HTR-8/SVneo (cell line): ENCODE results near the gene CCDC50.

Experiments
- DNase-seq: peaks from one replicate; pipeline ENCODE4 v3.0.0; 2011; ENCODE audit warnings: low spot score, mixed read lengths; ENCODE audit not compliant: insufficient read length
- FAIRE-seq: peaks from 2 replicates; lab custom pipeline; 2011; peaks lifted over from hg19 to GRCh38; lab: Jason Lieb, UNC

The CCDC50 gene, protein sequence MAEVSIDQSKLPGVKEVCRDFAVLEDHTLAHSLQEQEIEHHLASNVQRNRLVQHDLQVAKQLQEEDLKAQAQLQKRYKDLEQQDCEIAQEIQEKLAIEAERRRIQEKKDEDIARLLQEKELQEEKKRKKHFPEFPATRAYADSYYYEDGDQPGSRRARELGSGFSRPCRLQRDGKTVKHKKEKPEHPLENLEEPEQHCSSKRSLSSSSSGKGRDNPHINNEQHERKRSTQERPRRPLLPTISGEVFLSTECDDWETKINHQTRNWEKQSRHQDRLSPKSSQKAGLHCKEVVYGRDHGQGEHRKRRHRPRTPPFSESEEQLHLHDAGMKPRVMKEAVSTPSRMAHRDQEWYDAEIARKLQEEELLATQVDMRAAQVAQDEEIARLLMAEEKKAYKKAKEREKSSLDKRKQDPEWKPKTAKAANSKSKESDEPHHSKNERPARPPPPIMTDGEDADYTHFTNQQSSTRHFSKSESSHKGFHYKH

DNA sequence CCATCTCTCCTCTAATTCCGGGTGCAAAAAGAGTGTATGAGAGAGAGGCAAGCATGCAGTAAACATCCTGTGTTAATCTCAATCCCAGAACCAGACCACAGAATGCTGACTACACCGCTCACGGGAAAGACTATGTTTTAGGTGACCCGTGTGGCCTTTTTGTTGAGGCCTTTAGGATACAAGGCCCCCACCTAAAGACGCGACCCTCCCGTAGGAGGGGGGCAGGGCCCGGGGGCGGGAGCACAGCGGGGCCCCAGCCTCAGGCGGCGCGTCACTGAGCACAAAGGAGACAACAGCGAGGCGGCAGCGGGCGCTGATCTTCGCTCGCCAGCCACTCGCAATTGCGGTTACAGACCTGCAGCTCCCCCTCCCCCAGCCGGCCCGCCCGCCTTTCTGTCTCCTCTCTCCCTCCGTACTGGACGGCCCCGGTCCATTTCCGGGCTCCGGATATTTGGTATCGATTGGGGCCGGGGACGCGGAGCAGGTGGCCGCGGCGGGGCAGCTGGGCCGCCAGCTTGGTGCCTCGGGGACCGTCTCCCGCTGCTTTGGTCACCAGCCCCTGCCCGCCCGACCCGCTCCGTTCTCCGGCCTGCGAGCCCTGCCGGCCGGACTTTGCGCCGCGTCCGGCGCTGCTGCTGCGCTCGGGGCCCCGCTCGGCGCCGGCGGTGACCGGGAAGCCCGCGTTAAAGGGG lies at the start of gene CCDC50:
Gene CCDC50, plus strand, starts transcription at position 433 of the 692 bp plus-strand sequence. CDS start 281 bp downstream, outside the sequence.
- FAIRE-seq, result no peak
- peak; percentile 57 for DNase-seq

DNA sequence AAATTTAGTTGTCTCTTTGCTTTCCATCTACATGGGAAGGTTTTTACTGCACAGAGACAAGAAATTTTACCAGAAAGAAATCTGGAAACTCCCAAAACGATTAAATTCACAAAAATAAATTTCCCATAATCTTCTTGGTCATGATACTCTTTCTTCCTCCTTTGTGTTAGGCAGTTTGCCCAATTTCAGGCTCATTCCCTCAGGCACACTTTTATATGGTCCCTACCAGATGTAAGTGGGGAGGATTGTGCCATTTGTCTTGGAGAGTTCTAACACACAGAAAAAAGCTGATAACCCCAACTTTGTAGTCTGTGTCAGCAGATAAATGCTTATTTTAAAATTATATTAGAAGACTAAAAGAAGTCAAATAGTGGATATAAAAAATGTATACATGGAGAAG lies 49.1 kb upstream of the CCDC50 start:
- no peak for FAIRE-seq
- no peak for DNase-seq

GRCh38 chr3:191280882-191281281 lies 48.3 kb upstream of the CCDC50 start:
- DNase-seq (no peak), FAIRE-seq (no peak)

- no peak for FAIRE-seq
- DNase-seq, result no peak
Measured at GRCh38 chr3:191282251-191283185, 46.7 kb upstream of the CCDC50 start.

DNA sequence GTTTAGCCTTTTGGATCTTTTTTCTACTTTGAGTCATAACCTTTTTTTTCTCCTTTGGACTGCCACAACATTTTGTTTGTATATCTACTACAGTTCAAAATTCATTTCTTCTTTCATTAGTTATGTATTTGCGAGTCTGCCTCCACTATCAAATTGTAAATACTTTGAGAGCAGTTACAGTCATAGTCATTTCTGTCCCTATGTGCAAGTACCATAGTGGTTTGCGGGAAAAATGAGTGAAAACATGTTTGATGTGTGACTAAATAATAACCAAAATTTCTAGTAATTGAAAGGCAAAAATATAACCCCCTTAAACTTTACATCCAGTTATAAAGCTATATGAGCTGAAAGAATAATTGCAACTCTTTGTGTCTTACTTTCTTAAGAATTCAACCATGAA lies 45.8 kb upstream of the CCDC50 start:
- no peak for DNase-seq
- FAIRE-seq, result no peak

DNA sequence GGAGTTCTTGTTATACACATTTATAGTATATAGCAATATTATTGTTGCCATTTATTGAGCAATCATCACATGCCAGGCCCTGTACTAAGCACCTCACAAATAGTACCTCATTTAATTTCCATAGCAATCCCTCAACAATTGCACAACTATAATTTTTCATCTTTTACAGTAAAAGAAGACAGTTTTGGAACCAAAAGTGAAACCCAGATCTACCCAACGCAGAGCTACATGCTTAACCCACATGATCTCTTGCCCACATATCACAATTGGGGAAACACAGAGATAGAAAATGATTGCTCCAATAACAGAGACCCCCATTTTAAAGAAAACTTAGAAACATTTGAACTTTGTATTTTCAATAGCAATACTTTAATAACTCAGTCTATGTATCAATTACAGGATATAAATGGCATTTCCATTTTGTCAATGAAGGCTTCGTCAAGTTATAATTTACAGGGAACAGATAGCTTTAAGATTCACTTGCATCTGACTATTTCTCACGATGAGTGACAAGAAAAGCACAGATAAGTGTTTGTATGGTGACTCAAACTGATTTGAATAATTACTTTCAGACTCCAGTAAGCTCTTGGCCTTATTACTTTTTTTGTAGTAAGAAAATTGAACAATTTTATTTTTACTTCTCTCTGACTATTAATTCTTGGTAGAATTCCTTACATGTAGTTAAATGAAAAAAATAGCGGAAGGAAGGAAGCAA lies 38.7 kb upstream of the CCDC50 start:
- no peak for FAIRE-seq
- no peak for DNase-seq

GRCh38 chr3:191292243-191293015 lies 36.8 kb upstream of the CCDC50 start:
- FAIRE-seq (no peak), DNase-seq (no peak)

GRCh38 chr3:191294291-191294690 lies 34.9 kb upstream of the CCDC50 start:
- DNase-seq (no peak), FAIRE-seq (no peak)

DNA sequence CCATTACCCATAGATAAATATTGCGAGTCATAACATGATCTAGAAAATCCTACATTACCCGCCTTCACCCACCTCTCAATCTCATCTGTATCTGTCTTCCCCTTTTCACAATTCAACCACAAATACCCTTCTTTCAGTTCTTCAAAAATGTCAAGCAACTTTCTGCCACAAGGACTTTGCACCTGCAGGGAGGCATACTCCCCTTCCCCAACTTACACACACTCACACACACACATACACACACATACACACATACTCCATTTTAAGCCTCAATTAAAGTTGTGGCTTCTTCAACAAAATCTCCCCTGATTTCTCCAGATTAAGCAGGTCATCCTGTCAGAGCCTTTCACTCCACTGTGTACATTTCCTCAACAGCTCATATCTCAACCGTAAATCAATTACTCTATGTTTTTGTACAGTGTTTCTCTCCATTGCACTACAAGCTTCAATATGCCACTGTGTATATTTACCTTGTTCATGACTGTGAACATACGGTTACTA lies 33.1 kb upstream of the CCDC50 start:
- FAIRE-seq (no peak), DNase-seq (no peak)

- DNase-seq (no peak), FAIRE-seq (no peak)
Measured at GRCh38 chr3:191298846-191299245, 30.3 kb upstream of the CCDC50 start.

GRCh38 chr3:191300422-191300821 lies 28.8 kb upstream of the CCDC50 start:
- DNase-seq (no peak), FAIRE-seq (no peak)

- DNase-seq, result no peak
- no peak for FAIRE-seq
Measured at GRCh38 chr3:191301017-191301416, 28.2 kb upstream of the CCDC50 start.

DNA sequence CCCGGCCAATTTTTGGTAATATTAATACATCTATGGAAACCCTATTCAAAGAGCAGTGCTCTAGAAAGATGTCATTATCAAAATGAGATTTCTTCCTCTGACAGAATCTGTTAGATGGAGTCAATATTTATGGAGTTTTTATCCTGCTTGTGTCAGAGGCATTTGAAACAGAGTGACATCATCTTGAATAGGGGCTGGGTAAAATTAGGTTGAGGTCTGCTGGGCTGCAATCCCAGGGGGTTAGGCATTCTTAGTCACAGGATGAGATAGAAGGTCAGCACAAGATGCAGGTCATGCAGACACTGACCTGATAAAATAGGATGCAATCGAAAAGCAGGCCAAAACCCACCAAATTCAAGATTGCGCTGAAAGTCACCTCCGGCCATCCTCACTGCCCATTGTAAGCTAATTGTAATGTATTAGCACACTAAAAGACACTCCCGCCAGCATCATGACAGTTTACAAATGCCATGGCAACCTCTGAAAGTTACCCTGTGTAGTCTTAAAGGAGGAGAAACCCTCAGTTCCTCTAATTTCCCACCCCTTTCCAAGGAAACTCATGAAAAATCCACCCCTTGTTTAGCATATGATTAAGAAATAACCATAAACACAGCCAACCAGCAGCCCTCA lies 27.3 kb upstream of the CCDC50 start:
- DNase-seq, result no peak
- FAIRE-seq, result no peak

- FAIRE-seq (no peak), DNase-seq (no peak)
Measured at GRCh38 chr3:191302451-191302850, 26.7 kb upstream of the CCDC50 start.

DNA sequence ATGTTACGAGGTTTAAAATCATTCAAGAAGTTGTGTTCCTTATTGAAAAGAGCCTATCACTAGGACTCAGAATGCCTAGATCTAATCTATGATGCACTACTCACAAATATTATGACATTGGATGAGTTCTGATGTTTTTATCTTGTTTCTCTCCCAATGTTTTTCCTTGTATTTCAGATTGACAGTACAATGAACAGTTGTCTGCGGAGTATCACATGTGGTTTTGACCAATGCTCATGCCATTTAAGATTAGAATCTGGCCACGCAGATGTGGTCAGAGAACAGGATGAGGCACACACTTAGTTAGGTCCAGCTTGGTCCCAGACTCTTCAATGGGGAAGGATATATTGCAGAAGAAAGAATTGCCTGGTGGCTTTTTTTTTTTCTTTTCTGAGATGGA lies 25.6 kb upstream of the CCDC50 start:
- no peak for DNase-seq
- FAIRE-seq, result no peak

DNA sequence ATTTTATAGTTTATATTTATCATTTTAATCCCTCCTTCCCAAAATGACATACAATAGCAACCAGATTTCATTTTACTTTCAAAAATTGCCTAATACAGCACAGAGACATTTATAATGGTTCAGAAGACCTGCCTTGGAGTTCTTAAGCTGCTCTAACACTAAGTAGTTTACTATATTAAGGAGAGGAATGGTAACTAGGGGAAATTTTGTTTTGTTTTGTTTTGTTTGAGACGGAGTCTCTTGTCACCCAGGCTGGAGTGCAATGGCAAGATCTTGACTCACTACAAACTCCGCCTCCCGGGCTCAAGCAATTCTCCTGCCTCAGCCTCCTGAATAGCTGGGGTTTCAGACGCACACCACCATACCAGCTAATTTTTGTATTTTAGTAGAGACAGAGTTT lies 22.8 kb upstream of the CCDC50 start:
- DNase-seq (no peak), FAIRE-seq (no peak)

GRCh38 chr3:191307341-191307740 lies 21.9 kb upstream of the CCDC50 start:
- DNase-seq (no peak), FAIRE-seq (no peak)

DNA sequence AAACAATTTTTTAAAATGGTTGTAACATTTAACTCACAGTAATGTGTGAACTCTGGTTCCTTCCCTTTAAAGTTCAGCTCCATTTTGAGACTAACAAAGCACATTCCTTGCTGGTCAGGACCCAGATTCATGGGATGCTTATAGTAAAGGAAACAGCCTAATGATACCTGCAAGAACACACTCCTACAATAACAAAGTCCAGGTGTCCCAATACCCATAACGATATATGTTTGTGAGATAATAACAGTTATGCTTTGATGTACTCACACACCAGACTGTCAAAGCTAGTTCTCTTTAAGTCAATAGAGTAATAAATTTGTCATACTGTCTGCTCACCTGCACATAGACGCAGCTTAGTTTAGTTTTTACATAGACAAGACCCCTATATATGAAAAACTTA lies 15.9 kb upstream of the CCDC50 start:
- DNase-seq, result no peak
- FAIRE-seq, result no peak
